AG04449 (cell line): ENCODE measurements around the gene CHI3L1.
A peak's percentile ranks its signal among the peaks of the same experiment; 100 is the strongest.

ENCODE experiments used
- CTCF ChIA-PET: fragments of 350-600 bp; formaldehyde crosslinking; extraction: SDS; loops from one replicate; lab custom pipeline; 2021; ENCODE audit warnings: antibody characterized with exemption; lab: Yijun Ruan, JAX
- POLR2A ChIA-PET: fragments of 400-600, 350-600 bp; formaldehyde crosslinking; extraction: SDS; loops from one replicate; lab custom pipeline; 2020; ENCODE audit warnings: antibody characterized with exemption, inconsistent platforms; lab: Yijun Ruan, JAX
- DNase-seq: peaks from one replicate; pipeline ENCODE4 v3.0.0-alpha.2; 2010; ENCODE audit warnings: low read depth, low spot score
- H3K4me3 ChIP-seq: 2 replicates; pipeline ENCODE4 v1.5.1; 2011; ENCODE audit warnings: low read depth, mild to moderate bottlenecking, control low read depth, low read length
- TF ChIP-seq, protein P1 (sequence below): IDR thresholded peaks from one replicate; pipeline ENCODE4 v1.5.1; 2011; ENCODE audit warnings: mild to moderate bottlenecking, moderate library complexity, low read length, control low read depth, inconsistent platforms; ENCODE audit not compliant: insufficient read depth; ENCODE audit errors: missing control alignments

The CHI3L1 gene

DNA sequence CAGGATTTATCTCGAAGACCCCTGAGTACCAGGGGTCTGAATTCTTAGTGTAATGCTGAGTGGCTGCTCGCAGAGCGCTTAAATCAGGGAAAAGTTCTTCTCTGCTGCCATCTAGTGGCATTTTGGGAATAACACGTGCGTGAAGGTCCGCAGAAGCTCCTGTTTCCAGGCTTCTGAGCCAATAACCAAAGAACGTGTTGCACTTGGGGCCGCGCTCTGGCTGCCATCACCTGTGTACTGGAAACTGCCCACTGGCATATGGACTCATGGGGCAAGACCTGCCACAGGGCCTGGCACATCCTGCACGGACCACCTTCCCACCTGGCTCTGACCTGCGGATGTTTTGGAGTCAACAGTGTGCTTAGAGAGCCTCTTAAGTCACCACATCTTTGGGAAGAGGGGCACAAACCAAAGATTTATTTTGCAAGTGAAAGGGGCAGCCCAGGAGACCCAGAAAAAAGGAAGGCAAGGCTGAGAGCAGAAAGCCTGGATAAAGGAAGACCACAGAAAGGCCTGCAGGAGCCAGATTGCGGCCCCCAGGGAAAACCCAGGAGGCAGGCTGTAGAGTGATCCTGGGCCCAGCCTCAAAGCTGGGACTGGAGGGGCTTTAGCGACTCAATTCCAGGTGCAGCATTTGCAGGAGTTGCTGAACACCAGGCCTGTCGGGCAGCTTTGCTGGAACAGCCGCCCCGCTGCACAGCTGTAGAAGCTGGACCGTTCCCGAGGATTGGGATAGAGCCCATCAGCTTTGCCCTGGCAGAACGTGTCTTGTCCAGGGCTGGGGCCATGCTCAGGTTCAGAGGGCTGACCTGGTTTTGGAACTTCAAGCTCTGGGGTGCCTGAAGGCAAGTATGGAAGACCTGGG, 30.0 kb upstream of the CHI3L1 start:
- no peak for DNase-seq
- TF ChIP-seq, protein P1, sequence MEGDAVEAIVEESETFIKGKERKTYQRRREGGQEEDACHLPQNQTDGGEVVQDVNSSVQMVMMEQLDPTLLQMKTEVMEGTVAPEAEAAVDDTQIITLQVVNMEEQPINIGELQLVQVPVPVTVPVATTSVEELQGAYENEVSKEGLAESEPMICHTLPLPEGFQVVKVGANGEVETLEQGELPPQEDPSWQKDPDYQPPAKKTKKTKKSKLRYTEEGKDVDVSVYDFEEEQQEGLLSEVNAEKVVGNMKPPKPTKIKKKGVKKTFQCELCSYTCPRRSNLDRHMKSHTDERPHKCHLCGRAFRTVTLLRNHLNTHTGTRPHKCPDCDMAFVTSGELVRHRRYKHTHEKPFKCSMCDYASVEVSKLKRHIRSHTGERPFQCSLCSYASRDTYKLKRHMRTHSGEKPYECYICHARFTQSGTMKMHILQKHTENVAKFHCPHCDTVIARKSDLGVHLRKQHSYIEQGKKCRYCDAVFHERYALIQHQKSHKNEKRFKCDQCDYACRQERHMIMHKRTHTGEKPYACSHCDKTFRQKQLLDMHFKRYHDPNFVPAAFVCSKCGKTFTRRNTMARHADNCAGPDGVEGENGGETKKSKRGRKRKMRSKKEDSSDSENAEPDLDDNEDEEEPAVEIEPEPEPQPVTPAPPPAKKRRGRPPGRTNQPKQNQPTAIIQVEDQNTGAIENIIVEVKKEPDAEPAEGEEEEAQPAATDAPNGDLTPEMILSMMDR = peak; percentile 56
- CTCF ChIA-PET = interaction anchor here (0.6 to 25.8 kb wide), 53 partner anchors 9 to 194 kb away, joined by 3 to 594 read pairs (median 6); partner anchors contain the start of genes ADORA1, MYBPH, MYOG and PPFIA4
- no peak overlapping the region for H3K4me3 ChIP-seq
- POLR2A ChIA-PET = interaction anchor here (0.6 kb wide), 1 partner anchor 203 kb away, joined by 3 read pairs; no protein-coding TSS in a partner anchor

DNA sequence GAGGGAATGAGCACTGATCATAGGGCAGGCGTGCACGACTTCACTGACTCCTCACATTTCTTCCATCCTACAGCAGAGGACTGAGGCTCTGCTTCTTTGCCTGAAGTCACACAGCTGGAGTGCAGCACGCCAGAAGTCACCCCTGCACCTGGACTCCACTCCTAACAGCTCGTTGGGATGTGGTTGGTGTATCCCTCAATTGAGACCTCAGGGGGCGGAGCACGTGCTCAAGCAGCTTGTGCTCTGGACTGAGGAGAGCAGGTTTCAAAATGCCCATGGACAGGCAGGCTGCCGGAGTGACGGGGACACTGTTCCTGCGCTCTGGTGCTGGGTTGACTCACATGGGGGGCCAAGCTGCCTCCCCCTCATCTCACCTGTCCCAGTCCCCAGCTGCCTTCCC, 29.1 kb upstream of the CHI3L1 start:
- ChIA-PET CTCF (interaction anchor here (1.0 to 25.8 kb wide), 48 partner anchors 9 to 242 kb away, joined by 3 to 594 read pairs (median 7); partner anchors contain the start of genes ADORA1, MYBPH, MYOG and PPFIA4), POLR2A (no interaction called here)
- no peak overlapping the region for H3K4me3 ChIP-seq
- TF ChIP-seq, protein P1 = no peak
- DNase-seq = no peak

DNA sequence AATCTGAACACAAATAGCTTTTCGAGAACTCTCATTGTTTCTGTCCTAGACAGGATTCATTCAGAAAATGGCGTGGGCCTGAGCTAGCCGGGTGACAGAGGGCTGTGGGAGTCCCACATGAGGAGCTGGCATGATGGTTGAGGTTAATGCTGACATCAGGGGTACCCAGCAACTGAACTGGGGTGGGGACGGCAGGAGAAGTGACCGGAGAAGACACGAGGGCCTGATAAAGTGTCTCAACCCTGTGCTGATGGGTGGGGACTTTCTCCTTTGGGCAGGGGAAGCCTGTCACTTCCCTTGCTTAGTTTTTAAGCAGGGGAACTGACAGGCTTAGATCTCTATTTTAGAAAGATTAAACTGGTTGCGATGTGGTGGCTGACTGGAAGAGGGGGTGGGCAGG, 28.4 kb upstream of the CHI3L1 start:
- TF ChIP-seq, protein P1 = no peak
- H3K4me3 ChIP-seq = no peak overlapping the region
- ChIA-PET CTCF (interaction anchor here (0.6 to 25.8 kb wide), 32 partner anchors 8 to 241 kb away, joined by 3 to 594 read pairs (median 10); partner anchors contain the start of genes ADORA1, MYBPH, MYOG and PPFIA4), POLR2A (no interaction called here)
- DNase-seq = no peak

DNA sequence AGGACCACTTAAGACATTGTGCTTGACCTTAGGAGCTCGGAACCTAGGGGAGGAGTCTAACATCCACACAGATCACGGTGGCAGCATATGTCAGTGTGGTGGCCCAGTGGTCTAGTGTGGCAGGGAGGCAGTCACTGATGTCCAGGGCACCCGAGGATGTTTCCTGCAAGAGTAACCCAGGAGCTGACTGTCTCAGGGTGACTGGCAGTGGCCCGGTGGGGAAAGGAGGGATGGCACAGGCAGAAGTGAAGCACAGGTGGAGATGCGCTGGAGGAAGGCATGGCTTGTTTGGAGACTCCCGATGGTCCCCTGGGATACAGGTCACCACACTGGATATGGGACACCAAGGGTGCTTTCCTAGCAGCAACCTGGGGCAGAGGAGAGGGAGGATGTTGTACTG, 26.6 kb upstream of the CHI3L1 start:
- TF ChIP-seq, protein P1 = no peak
- POLR2A ChIA-PET = interaction anchor here (0.5 kb wide), 1 partner anchor 140 kb away, joined by 3 read pairs; no protein-coding TSS in a partner anchor
- no peak for DNase-seq
- CTCF ChIA-PET = interaction anchor here (0.7 to 25.8 kb wide), 4 partner anchors 10 to 175 kb away, joined by 3 to 594 read pairs (median 202); partner anchors contain the start of gene ADORA1
- no peak overlapping the region for H3K4me3 ChIP-seq

DNA sequence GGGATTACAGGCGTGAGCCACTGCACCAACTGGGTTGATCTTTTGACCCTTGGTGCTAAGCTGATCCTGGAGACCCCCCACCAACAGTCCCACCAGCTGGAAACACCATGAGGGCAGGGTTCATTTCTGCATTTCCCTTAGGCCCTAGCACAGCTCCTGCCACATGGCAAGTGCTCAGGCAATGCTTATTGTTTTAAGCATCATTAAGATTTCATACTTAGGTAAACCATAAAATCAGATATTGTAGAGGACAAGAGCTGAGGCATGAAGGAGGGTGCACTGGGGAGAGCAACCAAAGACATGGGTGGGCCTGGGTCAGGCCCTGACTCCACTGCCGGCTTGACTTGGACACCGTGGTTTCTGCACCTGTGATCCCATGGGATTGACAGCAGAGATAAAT, 25.3 kb upstream of the CHI3L1 start:
- CTCF ChIA-PET = interaction anchor here (1.0 to 25.8 kb wide), 8 partner anchors 10 to 173 kb away, joined by 3 to 594 read pairs (median 7); partner anchors contain the start of gene ADORA1
- no peak for DNase-seq
- H3K4me3 ChIP-seq = no peak overlapping the region
- TF ChIP-seq, protein P1 = no peak
- POLR2A ChIA-PET = interaction anchor here (1.0 kb wide), 1 partner anchor 84 kb away, joined by 3 read pairs; the partner anchor contains the start of gene ADORA1
